Measurements from ENCODE around the gene CDIPT. TPM values are rescaled to one million over a fixed set of nuclear protein-coding genes. Genes with fewer than 3 reads are reported as not detected.

The CDIPT gene
- total RNA-seq, 1 experiment from 2014 or later = 42.7 TPM

DNA sequence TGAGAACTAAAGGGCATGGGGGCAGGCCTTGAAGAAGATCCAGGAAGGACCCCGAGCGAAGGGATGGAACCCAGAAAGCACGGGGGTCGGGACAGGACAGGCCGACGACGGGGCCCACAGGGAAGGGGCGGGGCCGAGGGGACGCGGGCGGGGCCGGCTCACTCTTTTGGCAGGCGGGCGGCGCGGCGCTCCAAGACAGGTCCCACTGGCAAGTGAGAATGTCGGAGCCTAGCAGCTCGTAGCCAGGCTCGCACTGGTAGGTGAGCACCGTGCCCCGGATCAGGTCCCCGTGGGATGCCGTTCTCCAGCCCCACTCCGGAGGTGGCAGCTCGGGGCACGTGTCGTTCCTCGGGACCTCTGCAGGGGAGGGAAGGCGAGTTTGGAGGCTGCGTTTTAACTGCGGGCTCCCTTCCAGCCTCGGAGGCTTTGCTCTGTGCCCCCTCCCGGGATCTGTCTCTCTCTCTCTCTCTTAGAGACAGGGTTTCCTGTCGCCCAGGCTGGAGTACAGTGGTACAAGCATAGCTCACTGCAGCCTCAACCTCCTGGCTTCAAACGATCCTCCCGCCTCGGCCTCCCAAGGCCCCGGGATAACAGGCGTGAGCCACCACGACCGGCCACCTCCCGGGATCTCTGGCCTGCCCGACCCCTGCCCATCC lies 13.7 kb upstream of the CDIPT start:
- ChIA-PET CTCF (interaction anchor here (0.6 to 0.7 kb wide), 2 partner anchors 28 to 311 kb away, joined by 3 read pairs; no protein-coding TSS in a partner anchor), POLR2A (no interaction called here)
- peaks cover 7% of the 10 kb centered on the region for H3K36me3 Mint-ChIP-seq (ENCODE audit: insufficient read depth, unreplicated experiment)
- H3K27me3 Mint-ChIP-seq (ENCODE audit: insufficient read depth, unreplicated experiment) = peaks cover 10% of the 10 kb centered on the region
- no peaks in the 10 kb centered on the region for H3K4me1 Mint-ChIP-seq (ENCODE audit: insufficient read depth, unreplicated experiment)
- no peak for DNase-seq (ENCODE audit: unreplicated experiment)
- intact Hi-C loops (cut with micrococcal nuclease) = no loop called here
- H3K9me3 Mint-ChIP-seq (ENCODE audit: unreplicated experiment) = no peaks in the 10 kb centered on the region
- TF ChIP-seq, protein P1, sequence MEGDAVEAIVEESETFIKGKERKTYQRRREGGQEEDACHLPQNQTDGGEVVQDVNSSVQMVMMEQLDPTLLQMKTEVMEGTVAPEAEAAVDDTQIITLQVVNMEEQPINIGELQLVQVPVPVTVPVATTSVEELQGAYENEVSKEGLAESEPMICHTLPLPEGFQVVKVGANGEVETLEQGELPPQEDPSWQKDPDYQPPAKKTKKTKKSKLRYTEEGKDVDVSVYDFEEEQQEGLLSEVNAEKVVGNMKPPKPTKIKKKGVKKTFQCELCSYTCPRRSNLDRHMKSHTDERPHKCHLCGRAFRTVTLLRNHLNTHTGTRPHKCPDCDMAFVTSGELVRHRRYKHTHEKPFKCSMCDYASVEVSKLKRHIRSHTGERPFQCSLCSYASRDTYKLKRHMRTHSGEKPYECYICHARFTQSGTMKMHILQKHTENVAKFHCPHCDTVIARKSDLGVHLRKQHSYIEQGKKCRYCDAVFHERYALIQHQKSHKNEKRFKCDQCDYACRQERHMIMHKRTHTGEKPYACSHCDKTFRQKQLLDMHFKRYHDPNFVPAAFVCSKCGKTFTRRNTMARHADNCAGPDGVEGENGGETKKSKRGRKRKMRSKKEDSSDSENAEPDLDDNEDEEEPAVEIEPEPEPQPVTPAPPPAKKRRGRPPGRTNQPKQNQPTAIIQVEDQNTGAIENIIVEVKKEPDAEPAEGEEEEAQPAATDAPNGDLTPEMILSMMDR (IDR thresholded peaks at IDR 0.05; ENCODE audit: unreplicated experiment) = no peak
- no peak overlapping the region for H3K27ac Mint-ChIP-seq (ENCODE audit: low read depth, unreplicated experiment)
- no TSS peak for BruUV-seq (replicated peaks)
- H3K4me3 Mint-ChIP-seq (ENCODE audit: unreplicated experiment) = no peak overlapping the region

- H3K4me3 Mint-ChIP-seq (ENCODE audit: unreplicated experiment) = no peak overlapping the region
- no peak for DNase-seq (ENCODE audit: unreplicated experiment)
- intact Hi-C loops (cut with micrococcal nuclease) = no loop called here
- ChIA-PET CTCF (interaction anchor here (0.6 kb wide), 1 partner anchor 13 kb away, joined by 4 read pairs; no protein-coding TSS in a partner anchor), POLR2A (no interaction called here)
- H3K27ac Mint-ChIP-seq (ENCODE audit: low read depth, unreplicated experiment) = no peak overlapping the region
- BruUV-seq (replicated peaks) = no TSS peak
- peaks cover 10% of the 10 kb centered on the region for H3K27me3 Mint-ChIP-seq (ENCODE audit: insufficient read depth, unreplicated experiment)
- no peaks in the 10 kb centered on the region for H3K9me3 Mint-ChIP-seq (ENCODE audit: unreplicated experiment)
- H3K4me1 Mint-ChIP-seq (ENCODE audit: insufficient read depth, unreplicated experiment) = no peaks in the 10 kb centered on the region
- peaks cover 7% of the 10 kb centered on the region for H3K36me3 Mint-ChIP-seq (ENCODE audit: insufficient read depth, unreplicated experiment)
- TF ChIP-seq, protein P1 (IDR thresholded peaks at IDR 0.05; ENCODE audit: unreplicated experiment) = no peak
These were observed 13.2 kb upstream of the CDIPT start for GRCh38 chr16:29876217-29876593.

GRCh38 chr16:29875206-29875605 lies 12.2 kb upstream of the CDIPT start:
- TF ChIP-seq, protein P1 (IDR thresholded peaks at IDR 0.05; ENCODE audit: unreplicated experiment) = no peak
- POLR2A ChIA-PET = no interaction called here
- intact Hi-C loops (cut with micrococcal nuclease) = no loop called here
- H3K4me1 Mint-ChIP-seq (ENCODE audit: insufficient read depth, unreplicated experiment) = no peaks in the 10 kb centered on the region
- H3K9me3 Mint-ChIP-seq (ENCODE audit: unreplicated experiment) = no peaks in the 10 kb centered on the region
- no peak overlapping the region for H3K27ac Mint-ChIP-seq (ENCODE audit: low read depth, unreplicated experiment)
- BruUV-seq (replicated peaks) = no TSS peak
- no peak for DNase-seq (ENCODE audit: unreplicated experiment)
- H3K36me3 Mint-ChIP-seq (ENCODE audit: insufficient read depth, unreplicated experiment) = peaks cover 7% of the 10 kb centered on the region
- CTCF ChIA-PET = interaction anchor here (0.6 kb wide), 2 partner anchors 9 to 739 kb away, joined by 3 to 5 read pairs; no protein-coding TSS in a partner anchor
- peaks cover 10% of the 10 kb centered on the region for H3K27me3 Mint-ChIP-seq (ENCODE audit: insufficient read depth, unreplicated experiment)
- H3K4me3 Mint-ChIP-seq (ENCODE audit: unreplicated experiment) = no peak overlapping the region

DNA sequence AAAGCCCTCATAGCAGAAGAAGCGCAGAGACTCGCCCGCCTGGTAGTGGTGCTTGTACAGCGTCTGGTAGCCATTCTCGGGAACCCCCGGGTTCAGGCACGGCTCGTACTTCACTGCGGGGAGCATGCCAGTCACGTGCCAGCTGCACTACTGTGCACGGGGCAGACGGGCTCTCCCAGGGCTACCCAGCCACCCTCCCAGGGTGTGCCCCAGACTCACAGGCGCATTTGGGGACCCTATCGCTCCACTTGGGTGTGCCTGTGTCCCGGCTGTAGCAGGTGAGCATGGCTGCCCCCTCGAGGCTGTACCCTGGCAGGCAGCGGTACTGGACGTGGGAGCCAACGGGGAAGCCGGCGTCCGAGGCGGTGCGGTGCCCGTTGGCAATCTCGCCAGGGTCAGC lies 10.3 kb upstream of the CDIPT start:
- ChIA-PET POLR2A (no interaction called here), CTCF (interaction anchor here (0.6 kb wide), 1 partner anchor 54 kb away, joined by 3 read pairs; no protein-coding TSS in a partner anchor)
- Mint-ChIP-seq H3K4me3 (ENCODE audit: unreplicated experiment) (no peak overlapping the region), H3K27me3 (ENCODE audit: insufficient read depth, unreplicated experiment) (peaks cover 10% of the 10 kb centered on the region), H3K4me1 (ENCODE audit: insufficient read depth, unreplicated experiment) (no peaks in the 10 kb centered on the region), H3K9me3 (ENCODE audit: unreplicated experiment) (no peaks in the 10 kb centered on the region), H3K27ac (ENCODE audit: low read depth, unreplicated experiment) (no peak overlapping the region), H3K36me3 (ENCODE audit: insufficient read depth, unreplicated experiment) (peaks cover 7% of the 10 kb centered on the region)
- no peak for DNase-seq (ENCODE audit: unreplicated experiment)
- intact Hi-C loops (cut with micrococcal nuclease) = no loop called here
- BruUV-seq (replicated peaks) = no TSS peak
- TF ChIP-seq, protein P1 (IDR thresholded peaks at IDR 0.05; ENCODE audit: unreplicated experiment) = no peak
